Astrocyte (in vitro differentiated cells and primary cell): Measurements from ENCODE around the gene PARK7. TPM values are rescaled to one million over a fixed set of nuclear protein-coding genes. Genes with fewer than 3 reads are reported as not detected.
"Not testable (repeated sequence)": the region's sequence is repeated elsewhere in the genome, so short reads cannot be mapped to it uniquely, and the experiment has no call there.

Experiments
- DNase-seq: peaks from one replicate; pipeline ENCODE4 v3.0.0-alpha.2; 2010; ENCODE audit warnings: low read depth
- FAIRE-seq: peaks from 2 replicates; lab custom pipeline; 2011; peaks lifted over from hg19 to GRCh38; lab: Jason Lieb, UNC
- H2AFZ ChIP-seq: 2 replicates; pipeline ENCODE4 v1.6.0; 2012; ENCODE audit warnings: low read depth, low read length, inconsistent platforms
- H3K27ac ChIP-seq: 2 replicates; pipeline ENCODE4 v1.5.1; 2011; ENCODE audit warnings: low read depth, low read length, inconsistent platforms
- H3K27me3 ChIP-seq: 2 replicates; pipeline ENCODE4 v1.6.0; 2011; ENCODE audit warnings: low read length, inconsistent platforms; ENCODE audit not compliant: insufficient read depth
- H3K36me3 ChIP-seq: 2 replicates; pipeline ENCODE4 v1.5.1; 2011; ENCODE audit warnings: low read length, inconsistent platforms; ENCODE audit not compliant: insufficient read depth
- H3K4me1 ChIP-seq: 2 replicates; pipeline ENCODE4 v1.5.1; 2011; ENCODE audit warnings: low read length, inconsistent platforms; ENCODE audit not compliant: insufficient read depth
- H3K4me2 ChIP-seq: 2 replicates; pipeline ENCODE4 v1.6.0; 2012; ENCODE audit warnings: low read length, inconsistent platforms
- H3K4me3 ChIP-seq: 2 replicates; pipeline ENCODE4 v1.5.1; 2011; ENCODE audit warnings: low read depth, mild to moderate bottlenecking, low read length, inconsistent platforms; ENCODE audit not compliant: insufficient read depth
- H3K79me2 ChIP-seq: 2 replicates; pipeline ENCODE4 v1.6.0; 2012; ENCODE audit warnings: mild to moderate bottlenecking, low read length, inconsistent platforms; ENCODE audit not compliant: insufficient read depth
- H3K9ac ChIP-seq: 2 replicates; pipeline ENCODE4 v1.6.0; 2012; ENCODE audit warnings: mild to moderate bottlenecking, low read length, inconsistent platforms
- H3K9me3 ChIP-seq: 2 replicates; pipeline ENCODE4 v1.5.1; 2012; ENCODE audit warnings: low read depth, mild to moderate bottlenecking, low read length, inconsistent platforms; ENCODE audit not compliant: insufficient read depth
- H4K20me1 ChIP-seq: 2 replicates; pipeline ENCODE4 v1.6.0; 2012; ENCODE audit warnings: low read length, inconsistent platforms; ENCODE audit not compliant: insufficient read depth
- H3K27ac Mint-ChIP-seq: one replicate; pipeline ENCODE4 v1.8.0; 2021; ENCODE audit warnings: mild to moderate bottlenecking, mixed read lengths; ENCODE audit not compliant: unreplicated experiment
- H3K27me3 Mint-ChIP-seq: one replicate; pipeline ENCODE4 v1.8.0; 2021; ENCODE audit warnings: low read depth, mixed read lengths; ENCODE audit not compliant: unreplicated experiment
- H3K36me3 Mint-ChIP-seq: one replicate; pipeline ENCODE4 v1.8.0; 2021; ENCODE audit warnings: low read depth, mixed read lengths; ENCODE audit not compliant: unreplicated experiment
- H3K4me1 Mint-ChIP-seq: one replicate; pipeline ENCODE4 v1.8.0; 2021; ENCODE audit warnings: low read depth, mixed read lengths; ENCODE audit not compliant: unreplicated experiment
- H3K4me3 Mint-ChIP-seq: one replicate; pipeline ENCODE4 v1.8.0; 2021; ENCODE audit warnings: mild to moderate bottlenecking, moderate library complexity, mixed read lengths; ENCODE audit not compliant: unreplicated experiment
- H3K9me3 Mint-ChIP-seq: one replicate; pipeline ENCODE4 v1.8.0; 2021; ENCODE audit warnings: mild to moderate bottlenecking, mixed read lengths; ENCODE audit not compliant: unreplicated experiment
- EZH2 ChIP-seq: IDR thresholded peaks from 2 replicates; pipeline ENCODE4 v1.6.1; 2012; ENCODE audit warnings: mild to moderate bottlenecking, low read length, inconsistent platforms; ENCODE audit not compliant: insufficient read depth
- total RNA-seq: library from RNA; stranded (reverse); gene quantifications from 2 replicates; pipeline ENCODE4 v1.2.1, GENCODE V29; 2021
- TF ChIP-seq, protein P1 (sequence below): IDR thresholded peaks from 2 replicates; pipeline ENCODE4 v1.5.1; 2011; ENCODE audit warnings: low read depth, mild to moderate bottlenecking, inconsistent platforms, low read length, moderate library complexity; ENCODE audit not compliant: insufficient read depth

Gene PARK7
- total RNA-seq, 1 donor from 2014 or later = 282 TPM

DNA sequence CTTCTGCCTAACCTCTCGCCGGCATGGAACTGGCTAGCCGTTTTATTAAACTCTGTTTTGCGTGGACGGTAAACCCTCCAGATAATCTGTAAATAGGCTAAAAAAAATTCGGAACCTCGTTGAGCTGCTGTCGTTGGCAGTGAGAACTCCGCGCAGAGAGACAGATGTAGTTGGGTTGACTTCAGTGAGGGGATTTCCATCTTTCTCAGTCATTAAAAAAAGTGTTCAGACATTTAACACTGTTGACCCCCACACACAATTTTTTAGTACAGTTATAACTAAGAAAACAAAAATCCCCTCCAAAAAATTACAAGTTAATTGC lies 464 bp downstream of the PARK7 start:
- peak overlapping the region; percentile 92 for H3K9ac ChIP-seq
- H3K27me3 ChIP-seq = no peaks in the 10 kb centered on the region
- Mint-ChIP-seq H3K27me3 (no peaks in the 10 kb centered on the region), H3K27ac (peak overlapping the region; percentile 87), H3K9me3 (no peaks in the 10 kb centered on the region), H3K4me1 (peaks cover 16% of the 10 kb centered on the region), H3K36me3 (peaks cover 4% of the 10 kb centered on the region), H3K4me3 (peak overlapping the region; percentile 97)
- no peak for FAIRE-seq
- H3K36me3 ChIP-seq = peaks cover 24% of the 10 kb centered on the region
- H3K4me2 ChIP-seq = peak overlapping the region; percentile 85
- H4K20me1 ChIP-seq = peaks cover 25% of the 10 kb centered on the region
- H3K9me3 ChIP-seq = no peaks in the 10 kb centered on the region
- peak overlapping the region; percentile 88 for H3K27ac ChIP-seq
- peak overlapping the region; percentile 87 for H3K4me3 ChIP-seq
- peaks cover 52% of the 10 kb centered on the region for H3K79me2 ChIP-seq
- TF ChIP-seq, protein P1, sequence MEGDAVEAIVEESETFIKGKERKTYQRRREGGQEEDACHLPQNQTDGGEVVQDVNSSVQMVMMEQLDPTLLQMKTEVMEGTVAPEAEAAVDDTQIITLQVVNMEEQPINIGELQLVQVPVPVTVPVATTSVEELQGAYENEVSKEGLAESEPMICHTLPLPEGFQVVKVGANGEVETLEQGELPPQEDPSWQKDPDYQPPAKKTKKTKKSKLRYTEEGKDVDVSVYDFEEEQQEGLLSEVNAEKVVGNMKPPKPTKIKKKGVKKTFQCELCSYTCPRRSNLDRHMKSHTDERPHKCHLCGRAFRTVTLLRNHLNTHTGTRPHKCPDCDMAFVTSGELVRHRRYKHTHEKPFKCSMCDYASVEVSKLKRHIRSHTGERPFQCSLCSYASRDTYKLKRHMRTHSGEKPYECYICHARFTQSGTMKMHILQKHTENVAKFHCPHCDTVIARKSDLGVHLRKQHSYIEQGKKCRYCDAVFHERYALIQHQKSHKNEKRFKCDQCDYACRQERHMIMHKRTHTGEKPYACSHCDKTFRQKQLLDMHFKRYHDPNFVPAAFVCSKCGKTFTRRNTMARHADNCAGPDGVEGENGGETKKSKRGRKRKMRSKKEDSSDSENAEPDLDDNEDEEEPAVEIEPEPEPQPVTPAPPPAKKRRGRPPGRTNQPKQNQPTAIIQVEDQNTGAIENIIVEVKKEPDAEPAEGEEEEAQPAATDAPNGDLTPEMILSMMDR = no peak
- TF ChIP-seq EZH2 = no peak
- DNase-seq = peak; percentile 26
- H2AFZ ChIP-seq = peak overlapping the region; percentile 83
- peaks cover 4% of the 10 kb centered on the region for H3K4me1 ChIP-seq

DNA sequence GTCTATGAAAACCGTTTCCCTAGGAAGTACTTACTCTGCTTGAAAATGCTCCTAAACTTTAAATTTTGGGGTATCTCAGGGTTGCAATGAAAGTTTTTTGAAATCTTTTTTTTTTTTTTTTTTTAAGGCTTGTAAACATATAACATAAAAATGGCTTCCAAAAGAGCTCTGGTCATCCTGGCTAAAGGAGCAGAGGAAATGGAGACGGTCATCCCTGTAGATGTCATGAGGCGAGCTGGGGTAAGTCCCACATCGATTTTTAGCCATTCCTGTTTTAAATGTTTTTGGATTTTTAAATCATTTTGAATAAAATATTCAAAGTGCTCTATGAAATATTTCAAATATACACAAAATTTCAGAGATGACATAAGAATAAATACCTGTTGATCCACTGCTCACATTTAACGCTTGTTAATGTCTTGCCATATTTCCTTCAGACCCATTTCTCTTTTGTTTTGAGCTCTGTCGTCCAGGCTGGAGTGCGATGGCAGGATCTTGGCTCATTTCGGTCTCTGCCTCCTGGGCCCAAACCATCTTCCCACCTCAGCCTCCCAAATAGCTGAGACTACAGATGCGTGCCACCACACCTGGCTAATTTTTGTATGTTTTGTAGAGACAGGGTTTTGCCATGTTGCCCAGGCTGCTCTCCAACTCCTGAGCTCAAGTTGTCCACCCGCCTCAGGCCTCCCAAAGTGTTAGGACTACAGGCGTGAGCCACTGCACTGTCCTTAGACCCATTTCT lies 1.3 kb downstream of the PARK7 start:
- Histone ChIP-seq H3K9ac (peak overlapping the region; percentile 92), H3K4me1 (peaks cover 4% of the 10 kb centered on the region), H2AFZ (no peak overlapping the region), H3K4me2 (peak overlapping the region; percentile 85), H3K27ac (peak overlapping the region; percentile 88), H3K27me3 (no peaks in the 10 kb centered on the region), H4K20me1 (peaks cover 33% of the 10 kb centered on the region), H3K79me2 (peaks cover 60% of the 10 kb centered on the region), H3K36me3 (peaks cover 30% of the 10 kb centered on the region), H3K9me3 (no peaks in the 10 kb centered on the region), H3K4me3 (peak overlapping the region; percentile 87)
- Mint-ChIP-seq H3K27me3 (no peaks in the 10 kb centered on the region), H3K27ac (peak overlapping the region; percentile 87), H3K4me3 (peak overlapping the region; percentile 97), H3K36me3 (peaks cover 8% of the 10 kb centered on the region), H3K9me3 (no peaks in the 10 kb centered on the region), H3K4me1 (peaks cover 10% of the 10 kb centered on the region)
- FAIRE-seq (no peak), DNase-seq (no peak)
- TF ChIP-seq EZH2 = no peak
- TF ChIP-seq, protein P1 = no peak

DNA sequence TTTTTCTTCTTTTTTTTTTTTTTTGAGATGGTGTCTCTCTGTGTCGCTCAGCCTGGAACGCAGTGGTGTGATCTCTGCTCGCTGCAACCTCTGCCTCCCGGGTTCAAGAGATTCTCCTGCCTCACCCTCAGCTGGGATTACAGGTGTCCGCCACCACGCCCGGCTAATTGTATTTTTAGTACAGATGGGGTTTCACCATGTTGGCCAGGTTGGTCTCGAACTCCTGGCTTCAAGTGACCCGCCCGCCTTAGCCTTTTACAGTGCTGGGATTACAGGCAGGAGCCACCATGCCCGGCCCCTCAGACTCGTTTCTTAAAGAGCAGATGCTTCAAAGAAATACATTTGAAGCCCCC lies 1.8 kb downstream of the PARK7 start:
- peaks cover 33% of the 10 kb centered on the region for H4K20me1 ChIP-seq
- not testable (repeated sequence) for H3K9ac ChIP-seq, H3K9me3 Mint-ChIP-seq, H2AFZ ChIP-seq, H3K4me1 Mint-ChIP-seq, H3K4me2 ChIP-seq, H3K27me3 ChIP-seq, H3K27ac Mint-ChIP-seq, FAIRE-seq, H3K36me3 Mint-ChIP-seq, H3K4me3 Mint-ChIP-seq, H3K4me3 ChIP-seq, H3K9me3 ChIP-seq, H3K4me1 ChIP-seq, H3K27me3 Mint-ChIP-seq, H3K27ac ChIP-seq, DNase-seq
- H3K79me2 ChIP-seq = peaks cover 64% of the 10 kb centered on the region
- H3K36me3 ChIP-seq = peaks cover 30% of the 10 kb centered on the region

DNA sequence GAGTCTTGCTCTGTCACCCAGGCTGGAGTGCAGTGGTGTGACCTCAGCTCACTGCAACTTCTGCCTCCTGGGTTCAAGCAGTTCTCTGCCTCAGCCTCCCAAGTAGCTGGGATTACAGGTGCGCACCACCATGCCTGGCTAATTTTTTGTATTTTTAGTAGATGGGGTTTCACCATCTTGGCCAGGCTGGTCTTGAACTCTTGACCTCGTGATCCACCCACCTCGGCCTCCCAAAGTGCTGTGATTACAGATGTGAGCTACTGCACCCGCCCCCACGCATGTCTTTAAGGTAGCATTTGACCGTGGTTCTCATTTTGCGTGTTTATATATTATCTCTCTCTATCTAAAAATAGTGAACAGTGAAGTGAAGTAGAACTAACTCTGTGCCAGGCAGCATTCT lies 2.3 kb downstream of the PARK7 start:
- peak overlapping the region; percentile 57 for H3K4me3 Mint-ChIP-seq
- H3K36me3 Mint-ChIP-seq, H3K9me3 ChIP-seq, H3K27ac Mint-ChIP-seq, H3K9ac ChIP-seq, H3K4me1 ChIP-seq, DNase-seq, H3K4me3 ChIP-seq, H3K27me3 Mint-ChIP-seq, H2AFZ ChIP-seq, FAIRE-seq, H3K4me1 Mint-ChIP-seq, H3K27ac ChIP-seq, H3K27me3 ChIP-seq, H3K9me3 Mint-ChIP-seq, H3K4me2 ChIP-seq: not testable (repeated sequence)
- peaks cover 69% of the 10 kb centered on the region for H3K79me2 ChIP-seq
- peaks cover 30% of the 10 kb centered on the region for H3K36me3 ChIP-seq
- H4K20me1 ChIP-seq = peaks cover 33% of the 10 kb centered on the region
